SK-N-SH (cell line): ENCODE measurements around the gene NKX6-2. TPM values are rescaled to one million over a fixed set of nuclear protein-coding genes. Genes with fewer than 3 reads are reported as not detected.

Experiments used
- CTCF ChIA-PET: fragments of 300-600, 350-600 bp; formaldehyde crosslinking; extraction: SDS; loops from one replicate; lab custom pipeline; 2021; lab: Yijun Ruan, JAX
- POLR2A ChIA-PET: fragments of 350-600 bp; sonication (Branson Sonifier 250); formaldehyde crosslinking; extraction: SDS; loops from one replicate; lab custom pipeline; 2020; ENCODE audit warnings: antibody characterized with exemption, inconsistent platforms; lab: Yijun Ruan, JAX
- DNase-seq: peaks from one replicate; pipeline ENCODE4 v3.0.0; 2012
- H2AFZ ChIP-seq: fragments of 200-600 bp; sonication (generic); 2 replicates; pipeline ENCODE4 v1.8.1; 2016; ENCODE audit warnings: antibody characterized with exemption, mild to moderate bottlenecking, low read depth
- H3F3A ChIP-seq: fragments of 200-600 bp; sonication (generic); replicated peaks from 2 replicates; pipeline ENCODE3; 2016; ENCODE audit warnings: antibody characterized with exemption, mild to moderate bottlenecking; ENCODE audit not compliant: insufficient read depth
- H3K27ac ChIP-seq, 2 experiments: fragments of 200-500 bp in 1 of 2; fragments of 200-600 bp in 1 of 2; sonication (Bioruptor generic) in 1 of 2; sonication (generic), shearing (Covaris generic) in 1 of 2; 2 replicates each; pipeline versions ENCODE4 v1.5.1 to v1.6.1; 2014 to 2016; ENCODE audit warnings: low read depth in 2 of 2, inconsistent platforms in 1 of 2, low read length in 1 of 2, mild to moderate bottlenecking in 1 of 2, mixed read lengths in 1 of 2
- H3K27me3 ChIP-seq: fragments of 200-600 bp; sonication (generic), shearing (Covaris generic); 2 replicates; pipeline ENCODE4 v1.6.1; 2016; ENCODE audit warnings: mixed run types; ENCODE audit not compliant: insufficient read depth
- H3K36me3 ChIP-seq, 2 experiments: fragments of 200-500 bp in 1 of 2; fragments of 200-600 bp in 1 of 2; sonication (Bioruptor generic) in 1 of 2; sonication (generic) in 1 of 2; replicated peaks in 1 of 2; 2 replicates each; pipeline versions ENCODE3 to v1.5.1; 2014 to 2016; ENCODE audit warnings: low read length in 1 of 2, mild to moderate bottlenecking in 1 of 2; ENCODE audit not compliant: insufficient read depth in 2 of 2, control insufficient read depth in 1 of 2
- H3K4me1 ChIP-seq, 2 experiments: fragments of 200-500 bp in 1 of 2; fragments of 200-600 bp in 1 of 2; sonication (Bioruptor generic) in 1 of 2; sonication (generic), shearing (Covaris generic) in 1 of 2; 2 replicates each; pipeline versions ENCODE4 v1.5.1 to v1.6.1; 2014 to 2016; ENCODE audit warnings: low read depth in 1 of 2, low read length in 1 of 2, mixed run types in 1 of 2; ENCODE audit not compliant: insufficient read depth in 2 of 2, control insufficient read depth in 1 of 2
- H3K4me2 ChIP-seq: fragments of 200-600 bp; sonication (generic), shearing (Covaris generic); 2 replicates; pipeline ENCODE4 v1.6.1; 2017; ENCODE audit warnings: mixed run types
- H3K4me3 ChIP-seq, 2 experiments: fragments of 200-500 bp in 1 of 2; fragments of 200-600 bp in 1 of 2; sonication (Bioruptor generic) in 1 of 2; sonication (generic), shearing (Covaris generic) in 1 of 2; 2 replicates each; pipeline versions ENCODE4 v1.5.1 to v1.8.1; 2014 to 2016; ENCODE audit warnings: low read depth in 2 of 2, inconsistent platforms in 1 of 2, low read length in 1 of 2, mild to moderate bottlenecking in 1 of 2, mixed read lengths in 1 of 2, moderate library complexity in 1 of 2
- H3K79me2 ChIP-seq: fragments of 200-600 bp; sonication (generic); 2 replicates; pipeline ENCODE4 v1.8.1; 2017; ENCODE audit warnings: mild to moderate bottlenecking; ENCODE audit not compliant: insufficient read depth
- H3K9ac ChIP-seq: fragments of 200-600 bp; sonication (generic); 2 replicates; pipeline ENCODE4 v1.6.1; 2017; ENCODE audit warnings: mixed run types
- H3K9me2 ChIP-seq: fragments of 200-600 bp; sonication (generic); 2 replicates; pipeline ENCODE4 v1.6.1; 2017; ENCODE audit warnings: mixed run types
- H3K9me3 ChIP-seq: fragments of 200-600 bp; sonication (generic); 2 replicates; pipeline ENCODE4 v1.6.1; 2017; ENCODE audit warnings: mixed run types, mild to moderate bottlenecking, moderate library complexity
- H4K20me1 ChIP-seq: fragments of 200-600 bp; sonication (generic); 2 replicates; pipeline ENCODE4 v1.6.1; 2017; ENCODE audit warnings: mild to moderate bottlenecking, mixed run types; ENCODE audit not compliant: insufficient read depth
- ELF1 ChIP-seq: IDR thresholded peaks from 2 replicates; pipeline ENCODE4 v1.4.0; 2012
- EP300 ChIP-seq, 2 experiments: IDR thresholded peaks; 2 replicates each; pipeline versions ENCODE4 v1.4.0 to v1.6.1; 2012; ENCODE audit warnings: borderline replicate concordance in 1 of 2, low read depth in 1 of 2, low read length in 1 of 2
- FOSL2 ChIP-seq: IDR thresholded peaks from 2 replicates; pipeline ENCODE4 v1.4.0; 2012; ENCODE audit warnings: low read depth, mild to moderate bottlenecking, moderate library complexity, borderline replicate concordance
- IRF3 ChIP-seq: fragments of 150-350 bp; IDR thresholded peaks from 2 replicates; pipeline ENCODE4 v1.6.1; 2016; ENCODE audit warnings: mild to moderate bottlenecking, low read depth, low read length
- MXI1 ChIP-seq: IDR thresholded peaks from 2 replicates; pipeline ENCODE4 v1.6.1; 2012; ENCODE audit warnings: mild to moderate bottlenecking, low read depth, low read length, improper control_type of control experiment
- NFIC ChIP-seq: IDR thresholded peaks from 2 replicates; pipeline ENCODE4 v1.4.0; 2012; ENCODE audit warnings: borderline replicate concordance
- RCOR1 ChIP-seq: fragments of 150-350 bp; IDR thresholded peaks from 2 replicates; pipeline ENCODE4 v1.6.1; 2017; ENCODE audit warnings: antibody characterized with exemption, low read length
- REST ChIP-seq: IDR thresholded peaks from 2 replicates; pipeline ENCODE4 v1.6.1; 2012; ENCODE audit warnings: mild to moderate bottlenecking, low read depth, low read length, moderate library complexity
- SIN3A ChIP-seq: IDR thresholded peaks from 2 replicates; pipeline ENCODE4 v1.6.1; 2012; ENCODE audit warnings: low read depth, mild to moderate bottlenecking, low read length, moderate library complexity, borderline replicate concordance
- TAF1 ChIP-seq: IDR thresholded peaks from 2 replicates; pipeline ENCODE4 v1.6.1; 2012; ENCODE audit warnings: low read depth, mild to moderate bottlenecking, low read length, moderate library complexity, borderline replicate concordance
- USF1 ChIP-seq: IDR thresholded peaks from 2 replicates; pipeline ENCODE4 v1.4.0; 2012; ENCODE audit warnings: low read depth, borderline replicate concordance
- WGBS: methylation state at CpG from one replicate; pipeline ENCODE4 v1.1.6; 2017; ENCODE audit warnings: low lambda C conversion rate; 5-methylcytosine and 5-hydroxymethylcytosine counted together
- polyA plus RNA-seq, 3 experiments: library from polyadenylated mRNA; depleted of rRNA; stranded (reverse); fragments of >200 nt; gene quantifications; 2 replicates each; pipeline ENCODE4 v1.2.3, GENCODE V29; 2012
- TF ChIP-seq, protein P1 (sequence below): IDR thresholded peaks from 2 replicates; pipeline ENCODE4 v1.4.0; 2012; ENCODE audit warnings: low read depth

Gene NKX6-2
- polyA plus RNA-seq, 1 of the 3 experiments (the other 2 are of a cell fraction) = not detected

GRCh38 chr10:132790934-132791829, 5.2 kb upstream of the NKX6-2 start (continued):
- TF ChIP-seq REST (no peak), SIN3A (no peak)

- no peak overlapping the region for H3K27ac ChIP-seq
- no peaks in the 10 kb centered on the region for H3F3A ChIP-seq
- ChIA-PET CTCF (interaction anchor here (0.7 to 4.0 kb wide), 6 partner anchors 15 to 142 kb away, joined by 3 to 28 read pairs (median 3); no protein-coding TSS in a partner anchor), POLR2A (no interaction called here)
- no peak overlapping the region for H3K4me3 ChIP-seq
- no peak overlapping the region for H2AFZ ChIP-seq
- no peak for DNase-seq
- H3K36me3 ChIP-seq = no peaks in the 10 kb centered on the region
- no peaks in the 10 kb centered on the region for H3K79me2 ChIP-seq
- no peaks in the 10 kb centered on the region for H3K9me2 ChIP-seq
- no peaks in the 10 kb centered on the region for H3K9me3 ChIP-seq
- no peak overlapping the region for H3K4me2 ChIP-seq
- TF ChIP-seq ELF1 = no peak
- TF ChIP-seq MXI1 = no peak
- TF ChIP-seq TAF1 = no peak
- peaks cover 0 to 16% of the 10 kb centered on the region in 2 experiments; a peak in 1 of 4 replicates for H3K4me1 ChIP-seq
- no peak overlapping the region for H3K9ac ChIP-seq
- 0 out of 2 replicates have a peak, but pooled peaks cover 4% of the 10 kb centered on the region for H4K20me1 ChIP-seq
- WGBS = 0% methylated on average over 5 of the region's 7 CpGs
- H3K27me3 ChIP-seq = peaks cover 58% of the 10 kb centered on the region
These were observed 4.5 kb upstream of the NKX6-2 start for GRCh38 chr10:132790470-132790869.

DNA sequence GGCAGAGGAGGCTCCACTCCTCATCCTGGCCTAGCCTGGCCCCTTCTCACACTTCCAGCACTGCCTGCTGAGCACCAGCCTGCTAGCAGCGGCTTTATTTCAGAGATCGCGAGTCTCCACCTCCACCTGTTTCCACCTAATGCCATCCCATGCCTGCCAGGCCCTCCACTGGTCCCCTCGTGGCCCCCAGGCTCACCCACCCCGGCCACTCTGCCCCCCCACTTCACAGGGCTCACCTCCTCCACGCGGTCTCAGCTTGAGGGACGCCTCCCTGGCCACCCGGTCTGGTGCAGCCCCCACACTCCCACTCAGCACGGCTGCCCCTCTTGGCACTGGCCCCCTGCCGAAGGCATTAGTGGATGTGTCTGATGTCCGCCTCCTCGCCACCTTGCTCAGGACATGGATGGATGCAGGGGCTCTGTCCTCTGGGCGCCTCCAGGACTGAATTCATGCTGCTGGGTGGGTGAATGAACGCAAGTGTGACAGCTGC, 3.8 kb upstream of the NKX6-2 start:
- Histone ChIP-seq H3K36me3 (no peaks in the 10 kb centered on the region), H3K9me3 (no peaks in the 10 kb centered on the region), H3K4me1 (peaks cover 0 to 10% of the 10 kb centered on the region in 2 experiments; a peak in 1 of 4 replicates), H3K27ac (no peak overlapping the region), H3K9me2 (no peaks in the 10 kb centered on the region), H3K9ac (no peak overlapping the region), H3K4me3 (no peak overlapping the region), H4K20me1 (0 out of 2 replicates have a peak, but pooled peaks cover 4% of the 10 kb centered on the region), H3K79me2 (no peaks in the 10 kb centered on the region), H2AFZ (no peak overlapping the region), H3F3A (no peaks in the 10 kb centered on the region), H3K4me2 (no peak overlapping the region), H3K27me3 (peaks cover 58% of the 10 kb centered on the region)
- TF ChIP-seq FOSL2 = no peak
- no peak for TF ChIP-seq EP300 (IDR thresholded peaks at IDR 0.05; ENCODE audit: borderline replicate concordance in 1 of 2, low read depth in 1 of 2, low read length in 1 of 2)
- no peak for TF ChIP-seq RCOR1
- no peak for TF ChIP-seq ELF1
- TF ChIP-seq IRF3 = no peak
- TF ChIP-seq SIN3A = no peak
- TF ChIP-seq, protein P1, sequence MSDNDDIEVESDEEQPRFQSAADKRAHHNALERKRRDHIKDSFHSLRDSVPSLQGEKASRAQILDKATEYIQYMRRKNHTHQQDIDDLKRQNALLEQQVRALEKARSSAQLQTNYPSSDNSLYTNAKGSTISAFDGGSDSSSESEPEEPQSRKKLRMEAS = no peak
- no peak for TF ChIP-seq NFIC
- no peak for TF ChIP-seq USF1
- no peak for TF ChIP-seq MXI1
- ChIA-PET CTCF (interaction anchor here (0.7 to 4.0 kb wide), 5 partner anchors 16 to 141 kb away, joined by 3 to 28 read pairs (median 3); no protein-coding TSS in a partner anchor), POLR2A (no interaction called here)
- DNase-seq = no peak
- WGBS = 15% methylated on average over 10 of the region's 15 CpGs
